IMR-90 (cell line): ENCODE measurements around the gene BTG2. TPM values are rescaled to one million over a fixed set of nuclear protein-coding genes. Genes with fewer than 3 reads are reported as not detected.

ENCODE experiments used
- ATAC-seq: fragments of 200-7000 bp; cut with Tn5 transposase; 2 replicates; pipeline ENCODE4 v1.9.1; 2020; ENCODE audit warnings: low read depth, mild to moderate bottlenecking, moderate library complexity
- BruUV-seq: library from RNA; stranded (reverse); fragments of 400-500 nt; replicated peaks from 2 replicates; lab custom pipeline; 2021; lab: Mats Ljungman, UMichigan
- CTCF ChIA-PET: fragments of 300-600 bp; formaldehyde crosslinking; extraction: SDS; loops from one replicate; lab custom pipeline; 2021; ENCODE audit warnings: antibody characterized with exemption; lab: Yijun Ruan, JAX
- POLR2A ChIA-PET: fragments of 300-600 bp; sonication (Branson Sonifier 250); formaldehyde crosslinking; loops from one replicate; lab custom pipeline; 2022; ENCODE audit warnings: antibody characterized with exemption; ENCODE audit not compliant: unreplicated experiment; lab: Charles Lee
- DNase-seq: peaks from one replicate; pipeline ENCODE4 v3.0.0; 2013
- H2AFZ ChIP-seq: replicated peaks from 2 replicates; pipeline ENCODE3; 2013; ENCODE audit warnings: low read length, mild to moderate bottlenecking; ENCODE audit not compliant: poor library complexity
- H2AK5ac ChIP-seq: 2 replicates; pipeline ENCODE4 v1.6.1; 2013; ENCODE audit warnings: low read depth, low read length, inconsistent platforms
- H2AK9ac ChIP-seq: replicated peaks from 2 replicates; pipeline ENCODE3; 2013; ENCODE audit warnings: mild to moderate bottlenecking, low read depth, low read length, moderate library complexity; ENCODE audit not compliant: poor library complexity
- H2BK120ac ChIP-seq: 2 replicates; pipeline ENCODE4 v1.6.1; 2013; ENCODE audit warnings: low read depth, low read length, inconsistent platforms
- H2BK15ac ChIP-seq: 3 replicates; pipeline ENCODE4 v1.6.1; 2013; ENCODE audit warnings: low read depth, low read length, inconsistent platforms
- H2BK20ac ChIP-seq: 2 replicates; pipeline ENCODE4 v1.6.1; 2013; ENCODE audit warnings: low read depth, mild to moderate bottlenecking, inconsistent platforms, low read length, moderate library complexity
- H2BK5ac ChIP-seq: 2 replicates; pipeline ENCODE4 v1.6.1; 2013; ENCODE audit warnings: mild to moderate bottlenecking, low read depth, low read length, inconsistent platforms; ENCODE audit not compliant: poor library complexity, severe bottlenecking
- H3K14ac ChIP-seq: replicated peaks from 2 replicates; pipeline ENCODE4 v1.6.1; 2013; ENCODE audit warnings: low read depth, low read length, inconsistent platforms
- H3K18ac ChIP-seq: 2 replicates; pipeline ENCODE4 v1.6.1; 2013; ENCODE audit warnings: low read depth, low read length, control low read depth
- H3K23ac ChIP-seq: 2 replicates; pipeline ENCODE4 v1.6.1; 2013; ENCODE audit warnings: low read depth, low read length, inconsistent platforms
- H3K27ac ChIP-seq: 2 replicates; pipeline ENCODE4 v1.5.1; 2013; ENCODE audit warnings: mild to moderate bottlenecking, control low read depth, low read length; ENCODE audit not compliant: insufficient read depth
- H3K27me3 ChIP-seq: 2 replicates; pipeline ENCODE4 v1.6.1; 2013; ENCODE audit warnings: low read length; ENCODE audit not compliant: control insufficient read depth, insufficient read depth
- H3K36me3 ChIP-seq: 2 replicates; pipeline ENCODE4 v1.6.1; 2013; ENCODE audit warnings: low read length, mixed read lengths; ENCODE audit not compliant: control insufficient read depth, insufficient read depth
- H3K4ac ChIP-seq: 2 replicates; pipeline ENCODE4 v1.6.1; 2013; ENCODE audit warnings: low read depth, low read length, inconsistent platforms
- H3K4me1 ChIP-seq: 2 replicates; pipeline ENCODE4 v1.6.1; 2013; ENCODE audit warnings: low read length, mixed read lengths; ENCODE audit not compliant: control insufficient read depth, insufficient read depth
- H3K4me2 ChIP-seq: 2 replicates; pipeline ENCODE4 v1.6.1; 2013; ENCODE audit warnings: low read depth, mild to moderate bottlenecking, control low read depth, low read length, moderate library complexity
- H3K4me3 ChIP-seq: 2 replicates; pipeline ENCODE4 v1.5.1; 2013; ENCODE audit warnings: low read depth, mild to moderate bottlenecking, control low read depth, low read length, moderate library complexity; ENCODE audit not compliant: insufficient read depth
- H3K56ac ChIP-seq: 2 replicates; pipeline ENCODE4 v1.6.1; 2013; ENCODE audit warnings: low read length, inconsistent platforms; ENCODE audit not compliant: insufficient read depth; ENCODE audit errors: extremely low read depth
- H3K79me1 ChIP-seq, 2 experiments: 2 replicates each; pipeline ENCODE4 v1.6.1; 2013; ENCODE audit warnings: low read length in 2 of 2, inconsistent platforms in 1 of 2, low read depth in 1 of 2
- H3K9ac ChIP-seq: 2 replicates; pipeline ENCODE4 v1.6.1; 2013; ENCODE audit warnings: low read depth, low read length, control low read depth
- H3K9me1 ChIP-seq: 2 replicates; pipeline ENCODE4 v1.6.1; 2013; ENCODE audit warnings: low read length, inconsistent platforms; ENCODE audit not compliant: insufficient read depth
- H3K9me3 ChIP-seq: 2 replicates; pipeline ENCODE4 v1.6.1; 2013; ENCODE audit warnings: low read length; ENCODE audit not compliant: control insufficient read depth, insufficient read depth
- H4K20me1 ChIP-seq: 2 replicates; pipeline ENCODE4 v1.6.1; 2013; ENCODE audit warnings: low read length, inconsistent platforms; ENCODE audit not compliant: insufficient read depth
- H4K5ac ChIP-seq: 2 replicates; pipeline ENCODE4 v1.6.1; 2013; ENCODE audit warnings: mild to moderate bottlenecking, low read depth, low read length, control low read depth
- H4K8ac ChIP-seq, 2 experiments: 2 replicates each; pipeline ENCODE4 v1.6.1; 2013; ENCODE audit warnings: low read depth in 2 of 2, low read length in 2 of 2, control low read depth in 1 of 2, inconsistent platforms in 1 of 2
- H4K91ac ChIP-seq: 2 replicates; pipeline ENCODE4 v1.6.1; 2013; ENCODE audit warnings: low read depth, low read length, inconsistent platforms; ENCODE audit not compliant: insufficient read depth
- BHLHE40 ChIP-seq: fragments of 150-350 bp; IDR thresholded peaks from 2 replicates; pipeline ENCODE4 v1.6.1; 2016; ENCODE audit warnings: mild to moderate bottlenecking, low read depth, low read length
- CEBPB ChIP-seq: IDR thresholded peaks from 2 replicates; pipeline ENCODE4 v1.6.1; 2012; ENCODE audit warnings: low read depth, low read length, improper control_type of control experiment
- CHD1 ChIP-seq: IDR thresholded peaks from 2 replicates; pipeline ENCODE4 v1.6.1; 2012; ENCODE audit warnings: low read depth, low read length, improper control_type of control experiment
- FOS ChIP-seq: fragments of 150-350 bp; IDR thresholded peaks from 2 replicates; pipeline ENCODE4 v1.6.1; 2016; ENCODE audit warnings: low read depth, low read length
- MAFK ChIP-seq: IDR thresholded peaks from 2 replicates; pipeline ENCODE4 v1.6.1; 2012; ENCODE audit warnings: low read depth, low read length, improper control_type of control experiment
- MAZ ChIP-seq: IDR thresholded peaks from 2 replicates; pipeline ENCODE4 v1.6.1; 2012; ENCODE audit warnings: low read depth, mild to moderate bottlenecking, low read length, improper control_type of control experiment, moderate library complexity, borderline replicate concordance
- MXI1 ChIP-seq: IDR thresholded peaks from 2 replicates; pipeline ENCODE4 v1.6.1; 2012; ENCODE audit warnings: low read depth, mild to moderate bottlenecking, low read length, moderate library complexity, borderline replicate concordance
- NFE2L2 ChIP-seq: fragments of 150-350 bp; IDR thresholded peaks from 2 replicates; pipeline ENCODE4 v1.6.1; 2016; ENCODE audit warnings: low read depth, mild to moderate bottlenecking, low read length
- POLR2A ChIP-seq: IDR thresholded peaks from 2 replicates; pipeline ENCODE4 v1.6.1; 2012; ENCODE audit warnings: mild to moderate bottlenecking, low read depth, low read length
- RAD21 ChIP-seq: IDR thresholded peaks from 2 replicates; pipeline ENCODE4 v1.6.1; 2012; ENCODE audit warnings: low read length, improper control_type of control experiment
- RCOR1 ChIP-seq: IDR thresholded peaks from 2 replicates; pipeline ENCODE4 v1.6.1; 2012; ENCODE audit warnings: mild to moderate bottlenecking, low read length, improper control_type of control experiment; ENCODE audit not compliant: insufficient replicate concordance
- RFX5 ChIP-seq: IDR thresholded peaks from 2 replicates; pipeline ENCODE4 v1.8.0; 2012; ENCODE audit warnings: low read depth, mild to moderate bottlenecking, low read length, moderate library complexity
- SMC3 ChIP-seq: fragments of 150-350 bp; IDR thresholded peaks from 2 replicates; pipeline ENCODE4 v1.6.1; 2016; ENCODE audit warnings: low read depth, mild to moderate bottlenecking, antibody characterized with exemption, low read length, moderate library complexity
- WGBS, 2 experiments: methylation state at CpG; one replicate each; pipeline versions ENCODE4 v1.1.5 to v1.1.7; 2013; ENCODE audit warnings: missing lambda C conversion rate in 2 of 2; ENCODE audit not compliant: insufficient read length in 1 of 2; ENCODE audit errors: extremely low coverage in 2 of 2; 5-methylcytosine and 5-hydroxymethylcytosine counted together
- dilution Hi-C: fragments of 300-500 bp; cut with HindIII; formaldehyde crosslinking; loops from one replicate; pipeline ENCODE4 v1.14.3; 2018; ENCODE audit warnings: low sequenced_read_pairs; ENCODE audit not compliant: unreplicated experiment
- in situ Hi-C: fragments of 300-500 bp; cut with MboI; formaldehyde crosslinking; loops from 3 replicates; pipeline ENCODE4 v1.14.3; 2019; ENCODE audit warnings: low sequenced_read_pairs, inconsistent platforms, mixed read lengths
- intact Hi-C: fragments of 100-400 bp; cut with micrococcal nuclease; formaldehyde crosslinking; loops from 2 replicates; pipeline ENCODE4 v1.10.0; 2022
- polyA plus RNA-seq, 3 experiments: library from polyadenylated mRNA; depleted of rRNA; stranded (reverse); fragments of >200 nt; gene quantifications; 2 replicates each; pipeline ENCODE4 v1.2.3, GENCODE V29; 2012; ENCODE audit warnings: low replicate concordance in 1 of 3
- total RNA-seq: library from RNA; depleted of rRNA; stranded (reverse); fragments of >200 nt; gene quantifications from 2 replicates; pipeline ENCODE4 v1.2.3, GENCODE V29; 2012
- TF ChIP-seq, protein P1 (sequence below): fragments of 150-350 bp; IDR thresholded peaks from 2 replicates; pipeline ENCODE4 v1.6.1; 2017; ENCODE audit warnings: mild to moderate bottlenecking, antibody characterized with exemption, low read length, low read depth
- TF ChIP-seq, protein P2 (sequence below): fragments of 150-350 bp; IDR thresholded peaks from 2 replicates; pipeline ENCODE4 v1.6.1; 2016; ENCODE audit warnings: low read depth, mild to moderate bottlenecking, low read length, moderate library complexity, borderline replicate concordance
- TF ChIP-seq, protein P3 (sequence below): conservative IDR thresholded peaks from 2 replicates; pipeline ENCODE4 v1.5.1; 2012; ENCODE audit warnings: mild to moderate bottlenecking, low read depth, low read length, improper control_type of control experiment

BTG2 gene
- total and polyA plus RNA-seq, 2 of the 4 experiments (the other 2 are of a cell fraction), result 8.4 to 18.8 TPM

DNA sequence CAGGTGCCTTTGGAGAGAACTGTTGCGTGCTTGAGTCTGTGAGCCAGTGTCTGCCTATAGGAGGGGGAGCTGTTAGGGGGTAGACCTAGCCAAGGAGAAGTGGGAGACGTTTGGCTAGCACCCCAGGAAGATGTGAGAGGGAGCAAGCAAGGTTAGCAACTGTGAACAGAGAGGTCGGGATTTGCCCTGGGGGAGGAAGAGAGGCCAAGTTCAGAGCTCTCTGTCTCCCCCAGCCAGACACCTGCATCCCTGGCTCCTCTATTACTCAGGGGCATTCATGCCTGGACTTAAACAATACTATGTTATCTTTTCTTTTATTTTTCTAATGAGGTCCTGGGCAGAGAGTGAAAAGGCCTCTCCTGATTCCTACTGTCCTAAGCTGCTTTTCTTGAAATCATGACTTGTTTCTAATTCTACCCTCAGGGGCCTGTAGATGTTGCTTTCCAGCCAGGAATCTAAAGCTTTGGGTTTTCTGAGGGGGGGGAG is 2.4 kb downstream of the BTG2 start:
- no peak for ATAC-seq
- no peak overlapping the region for H4K91ac ChIP-seq
- H3K4ac ChIP-seq, result no peak overlapping the region
- no peak overlapping the region for H2BK120ac ChIP-seq
- no peak overlapping the region for H4K8ac ChIP-seq
- no peak overlapping the region for H4K5ac ChIP-seq
- no peak overlapping the region for H3K23ac ChIP-seq
- H3K18ac ChIP-seq, result no peak overlapping the region
- H3K4me3 ChIP-seq, result no peak overlapping the region
- DNase-seq, result no peak
- H2BK20ac ChIP-seq, result no peak overlapping the region
- peaks cover 14% of the 10 kb centered on the region; the same call in 1 of the 2 replicates for H3K36me3 ChIP-seq
- peaks cover 18 to 34% of the 10 kb centered on the region in 2 experiments; a peak in 2 of 4 replicates for H3K79me1 ChIP-seq
- no peak overlapping the region for H3K27ac ChIP-seq
- 100% methylated on average over 1 of the region's 3 CpGs; no CpG with 5 or more reads in 1 of the 2 experiments for WGBS, 2 experiments
- in situ Hi-C loops (no loop called here), intact Hi-C loops (no loop called here), dilution Hi-C loops (no loop called here)
- H3K9ac ChIP-seq, result peak overlapping the region; percentile 18; the same call in 1 of the 2 replicates
- H3K27me3 ChIP-seq, result peaks cover 6% of the 10 kb centered on the region
- no peak overlapping the region for H2AK5ac ChIP-seq
- no peaks in the 10 kb centered on the region for H3K9me1 ChIP-seq
- H3K56ac ChIP-seq, result no peak overlapping the region
- no peak overlapping the region for H2AK9ac ChIP-seq
- no peak overlapping the region for H2AFZ ChIP-seq
- no peak for TF ChIP-seq SMC3
- no peak for TF ChIP-seq NFE2L2
- no peak for TF ChIP-seq MXI1
- no peak for TF ChIP-seq FOS
- TF ChIP-seq, protein P1, sequence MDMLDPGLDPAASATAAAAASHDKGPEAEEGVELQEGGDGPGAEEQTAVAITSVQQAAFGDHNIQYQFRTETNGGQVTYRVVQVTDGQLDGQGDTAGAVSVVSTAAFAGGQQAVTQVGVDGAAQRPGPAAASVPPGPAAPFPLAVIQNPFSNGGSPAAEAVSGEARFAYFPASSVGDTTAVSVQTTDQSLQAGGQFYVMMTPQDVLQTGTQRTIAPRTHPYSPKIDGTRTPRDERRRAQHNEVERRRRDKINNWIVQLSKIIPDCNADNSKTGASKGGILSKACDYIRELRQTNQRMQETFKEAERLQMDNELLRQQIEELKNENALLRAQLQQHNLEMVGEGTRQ, result no peak
- no peak for TF ChIP-seq RFX5
- no peak for TF ChIP-seq BHLHE40
- no peak; the same call in 1 of the 2 replicates for TF ChIP-seq POLR2A
- no peak for TF ChIP-seq RAD21
- TF ChIP-seq MAFK, result no peak
- TF ChIP-seq MAZ, result no peak
- TF ChIP-seq, protein P2, sequence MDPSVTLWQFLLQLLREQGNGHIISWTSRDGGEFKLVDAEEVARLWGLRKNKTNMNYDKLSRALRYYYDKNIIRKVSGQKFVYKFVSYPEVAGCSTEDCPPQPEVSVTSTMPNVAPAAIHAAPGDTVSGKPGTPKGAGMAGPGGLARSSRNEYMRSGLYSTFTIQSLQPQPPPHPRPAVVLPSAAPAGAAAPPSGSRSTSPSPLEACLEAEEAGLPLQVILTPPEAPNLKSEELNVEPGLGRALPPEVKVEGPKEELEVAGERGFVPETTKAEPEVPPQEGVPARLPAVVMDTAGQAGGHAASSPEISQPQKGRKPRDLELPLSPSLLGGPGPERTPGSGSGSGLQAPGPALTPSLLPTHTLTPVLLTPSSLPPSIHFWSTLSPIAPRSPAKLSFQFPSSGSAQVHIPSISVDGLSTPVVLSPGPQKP, result no peak
- TF ChIP-seq CHD1, result no peak
- TF ChIP-seq, protein P3, sequence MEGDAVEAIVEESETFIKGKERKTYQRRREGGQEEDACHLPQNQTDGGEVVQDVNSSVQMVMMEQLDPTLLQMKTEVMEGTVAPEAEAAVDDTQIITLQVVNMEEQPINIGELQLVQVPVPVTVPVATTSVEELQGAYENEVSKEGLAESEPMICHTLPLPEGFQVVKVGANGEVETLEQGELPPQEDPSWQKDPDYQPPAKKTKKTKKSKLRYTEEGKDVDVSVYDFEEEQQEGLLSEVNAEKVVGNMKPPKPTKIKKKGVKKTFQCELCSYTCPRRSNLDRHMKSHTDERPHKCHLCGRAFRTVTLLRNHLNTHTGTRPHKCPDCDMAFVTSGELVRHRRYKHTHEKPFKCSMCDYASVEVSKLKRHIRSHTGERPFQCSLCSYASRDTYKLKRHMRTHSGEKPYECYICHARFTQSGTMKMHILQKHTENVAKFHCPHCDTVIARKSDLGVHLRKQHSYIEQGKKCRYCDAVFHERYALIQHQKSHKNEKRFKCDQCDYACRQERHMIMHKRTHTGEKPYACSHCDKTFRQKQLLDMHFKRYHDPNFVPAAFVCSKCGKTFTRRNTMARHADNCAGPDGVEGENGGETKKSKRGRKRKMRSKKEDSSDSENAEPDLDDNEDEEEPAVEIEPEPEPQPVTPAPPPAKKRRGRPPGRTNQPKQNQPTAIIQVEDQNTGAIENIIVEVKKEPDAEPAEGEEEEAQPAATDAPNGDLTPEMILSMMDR, result no peak
- TF ChIP-seq RCOR1, result no peak
- TF ChIP-seq CEBPB, result no peak
- POLR2A ChIA-PET, result interaction anchor here (0.6 kb wide), 1 partner anchor 20 kb away, joined by 4 read pairs; no protein-coding TSS in a partner anchor
- H4K20me1 ChIP-seq, result peaks cover 32% of the 10 kb centered on the region; the same call in 1 of the 2 replicates
- H3K9me3 ChIP-seq, result no peaks in the 10 kb centered on the region
- no peak overlapping the region for H2BK15ac ChIP-seq
- peaks cover 7% of the 10 kb centered on the region for H3K4me1 ChIP-seq
- no peak overlapping the region for H3K14ac ChIP-seq
- no peak overlapping the region for H2BK5ac ChIP-seq
- H3K4me2 ChIP-seq, result peak overlapping the region; percentile 53; the same call in 1 of the 2 replicates
- no TSS peak for BruUV-seq
- CTCF ChIA-PET, result interaction anchor here (1.2 to 2.6 kb wide), 4 partner anchors 13 to 40 kb away, joined by 3 to 9 read pairs (median 6); no protein-coding TSS in a partner anchor
